Right lobe of liver (tissue), 4 donors: Measurements from ENCODE around the gene NFIB.

Experiments used
- POLR2A ChIP-seq: fragments of 450-650 bp; IDR thresholded peaks from one replicate; pipeline ENCODE4 v1.6.1; 2017; ENCODE audit warnings: antibody characterized with exemption, mild to moderate bottlenecking
- TF ChIP-seq, protein P1 (sequence below), 4 donors: fragments of 200-600 bp in 3 of 4; fragments of 450-650 bp in 1 of 4; IDR thresholded peaks; one replicate each; pipeline versions ENCODE4 v1.5.1 to v1.8.0; 2016 to 2022; ENCODE audit warnings: antibody characterized with exemption in 4 of 4, mild to moderate bottlenecking in 2 of 4
- donor health status: DM: no; HTN: no; CAD: no.
- donor health status: DM: no; HTN: no; CAD: no.
- donor health status: DM: no; HTN: yes; CAD: no.

DNA sequence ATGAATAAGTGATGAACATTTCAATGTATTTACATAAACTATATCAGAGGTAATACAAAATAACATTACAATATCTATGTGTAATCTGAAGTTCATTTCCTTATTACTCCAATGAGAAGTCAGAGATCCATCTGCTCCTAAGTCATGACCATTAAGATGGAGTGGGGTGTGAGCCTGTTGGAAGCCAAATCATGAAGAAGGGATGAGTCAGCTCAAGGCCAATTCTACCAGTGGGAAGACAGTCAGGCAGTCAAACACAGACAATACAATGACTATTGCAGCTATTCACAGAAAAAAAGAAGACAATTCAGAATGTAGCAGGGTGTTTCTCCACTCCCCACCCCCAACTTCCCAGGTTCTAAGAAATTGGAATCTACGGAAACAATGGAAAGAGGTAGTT is 155.0 kb downstream of the NFIB start:
- TF ChIP-seq, protein P1, sequence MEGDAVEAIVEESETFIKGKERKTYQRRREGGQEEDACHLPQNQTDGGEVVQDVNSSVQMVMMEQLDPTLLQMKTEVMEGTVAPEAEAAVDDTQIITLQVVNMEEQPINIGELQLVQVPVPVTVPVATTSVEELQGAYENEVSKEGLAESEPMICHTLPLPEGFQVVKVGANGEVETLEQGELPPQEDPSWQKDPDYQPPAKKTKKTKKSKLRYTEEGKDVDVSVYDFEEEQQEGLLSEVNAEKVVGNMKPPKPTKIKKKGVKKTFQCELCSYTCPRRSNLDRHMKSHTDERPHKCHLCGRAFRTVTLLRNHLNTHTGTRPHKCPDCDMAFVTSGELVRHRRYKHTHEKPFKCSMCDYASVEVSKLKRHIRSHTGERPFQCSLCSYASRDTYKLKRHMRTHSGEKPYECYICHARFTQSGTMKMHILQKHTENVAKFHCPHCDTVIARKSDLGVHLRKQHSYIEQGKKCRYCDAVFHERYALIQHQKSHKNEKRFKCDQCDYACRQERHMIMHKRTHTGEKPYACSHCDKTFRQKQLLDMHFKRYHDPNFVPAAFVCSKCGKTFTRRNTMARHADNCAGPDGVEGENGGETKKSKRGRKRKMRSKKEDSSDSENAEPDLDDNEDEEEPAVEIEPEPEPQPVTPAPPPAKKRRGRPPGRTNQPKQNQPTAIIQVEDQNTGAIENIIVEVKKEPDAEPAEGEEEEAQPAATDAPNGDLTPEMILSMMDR (IDR thresholded peaks at IDR 0.05) = no peak
- no peak for TF ChIP-seq POLR2A
